GM12878 (cell line): ENCODE data around the gene PLPP3.

Experiments used
- CEBPB ChIP-seq, 2 experiments: fragments of 150-350 bp in 1 of 2; IDR thresholded peaks; 2 replicates each; pipeline ENCODE4 v1.6.1; 2012 to 2014; ENCODE audit warnings: low read depth in 2 of 2, low read length in 2 of 2, borderline replicate concordance in 1 of 2, inconsistent platforms in 1 of 2
- CTCF ChIP-seq, 3 experiments: IDR thresholded peaks in 2 of 3; conservative IDR thresholded peaks in 1 of 3; 2 replicates each; pipeline ENCODE4 v1.5.1; 2011; ENCODE audit warnings: low read depth in 3 of 3, low read length in 3 of 3, mild to moderate bottlenecking in 3 of 3, control low read depth in 2 of 3, moderate library complexity in 2 of 3, inconsistent platforms in 1 of 3, mixed read lengths in 1 of 3; ENCODE audit not compliant: control insufficient read depth in 2 of 3, insufficient read depth in 1 of 3; ENCODE audit errors: extremely low read depth in 1 of 3
- MTA3 ChIP-seq: IDR thresholded peaks from 2 replicates; pipeline ENCODE4 v1.6.1; 2012; ENCODE audit warnings: low read length, inconsistent platforms, borderline replicate concordance
- MYC ChIP-seq: IDR thresholded peaks from 2 replicates; pipeline ENCODE4 v1.6.1; 2011; ENCODE audit warnings: mild to moderate bottlenecking, low read length, moderate library complexity, inconsistent platforms; ENCODE audit not compliant: insufficient read depth, insufficient replicate concordance, insufficient read length, severe bottlenecking
- POLR2A ChIP-seq: IDR thresholded peaks from 2 replicates; pipeline ENCODE4 v1.6.1; 2011; ENCODE audit warnings: low read depth, mild to moderate bottlenecking, low read length
- SUZ12 ChIP-seq: fragments of 200-600 bp; sonication (generic); IDR thresholded peaks from one replicate; pipeline ENCODE4 v1.6.1; 2018; ENCODE audit warnings: antibody characterized with exemption, mild to moderate bottlenecking; ENCODE audit not compliant: unreplicated experiment
- TARDBP ChIP-seq: IDR thresholded peaks from 2 replicates; pipeline ENCODE4 v1.6.1; 2016; ENCODE audit warnings: borderline replicate concordance
- TF ChIP-seq, protein P1 (sequence below): IDR thresholded peaks from 2 replicates; pipeline ENCODE4 v1.6.1; 2012; ENCODE audit warnings: mild to moderate bottlenecking, low read depth, low read length

DNA sequence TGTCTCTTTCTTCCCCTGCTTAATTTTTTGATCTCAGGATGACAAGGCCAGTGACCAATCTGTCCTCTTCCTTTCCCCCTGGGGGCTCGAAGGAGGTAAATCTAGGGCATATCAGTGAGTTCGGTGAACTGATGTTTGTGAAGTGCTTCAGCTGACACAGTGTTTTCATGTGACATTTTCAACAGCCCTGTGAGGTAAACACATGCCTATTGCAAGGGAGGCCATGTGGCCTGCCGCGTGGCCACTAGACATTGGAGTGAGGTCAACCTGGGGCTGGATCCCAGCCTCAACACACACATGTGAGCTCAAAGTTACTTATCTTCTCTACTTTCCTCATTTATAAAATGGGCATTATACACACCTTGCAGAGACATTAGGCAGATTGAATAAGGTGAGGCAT, 126.3 kb downstream of the PLPP3 start:
- TF ChIP-seq SUZ12 (no peak), CTCF (IDR thresholded peaks at IDR 0.05 in 2 of 3, conservative IDR thresholded peaks at IDR 0.05 in 1 of 3; ENCODE audit: control insufficient read depth in 2 of 3, extremely low read depth in 1 of 3, insufficient read depth in 1 of 3, low read depth in 3 of 3, low read length in 3 of 3) (no peak), TARDBP (no peak), MTA3 (no peak), MYC (no peak), POLR2A (no peak), CEBPB (IDR thresholded peaks at IDR 0.05; ENCODE audit: borderline replicate concordance in 1 of 2, low read depth in 2 of 2, low read length in 2 of 2) (no peak)
- TF ChIP-seq, protein P1, sequence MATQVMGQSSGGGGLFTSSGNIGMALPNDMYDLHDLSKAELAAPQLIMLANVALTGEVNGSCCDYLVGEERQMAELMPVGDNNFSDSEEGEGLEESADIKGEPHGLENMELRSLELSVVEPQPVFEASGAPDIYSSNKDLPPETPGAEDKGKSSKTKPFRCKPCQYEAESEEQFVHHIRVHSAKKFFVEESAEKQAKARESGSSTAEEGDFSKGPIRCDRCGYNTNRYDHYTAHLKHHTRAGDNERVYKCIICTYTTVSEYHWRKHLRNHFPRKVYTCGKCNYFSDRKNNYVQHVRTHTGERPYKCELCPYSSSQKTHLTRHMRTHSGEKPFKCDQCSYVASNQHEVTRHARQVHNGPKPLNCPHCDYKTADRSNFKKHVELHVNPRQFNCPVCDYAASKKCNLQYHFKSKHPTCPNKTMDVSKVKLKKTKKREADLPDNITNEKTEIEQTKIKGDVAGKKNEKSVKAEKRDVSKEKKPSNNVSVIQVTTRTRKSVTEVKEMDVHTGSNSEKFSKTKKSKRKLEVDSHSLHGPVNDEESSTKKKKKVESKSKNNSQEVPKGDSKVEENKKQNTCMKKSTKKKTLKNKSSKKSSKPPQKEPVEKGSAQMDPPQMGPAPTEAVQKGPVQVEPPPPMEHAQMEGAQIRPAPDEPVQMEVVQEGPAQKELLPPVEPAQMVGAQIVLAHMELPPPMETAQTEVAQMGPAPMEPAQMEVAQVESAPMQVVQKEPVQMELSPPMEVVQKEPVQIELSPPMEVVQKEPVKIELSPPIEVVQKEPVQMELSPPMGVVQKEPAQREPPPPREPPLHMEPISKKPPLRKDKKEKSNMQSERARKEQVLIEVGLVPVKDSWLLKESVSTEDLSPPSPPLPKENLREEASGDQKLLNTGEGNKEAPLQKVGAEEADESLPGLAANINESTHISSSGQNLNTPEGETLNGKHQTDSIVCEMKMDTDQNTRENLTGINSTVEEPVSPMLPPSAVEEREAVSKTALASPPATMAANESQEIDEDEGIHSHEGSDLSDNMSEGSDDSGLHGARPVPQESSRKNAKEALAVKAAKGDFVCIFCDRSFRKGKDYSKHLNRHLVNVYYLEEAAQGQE, result no peak
